ENCODE results near the gene PELI1.

DNA sequence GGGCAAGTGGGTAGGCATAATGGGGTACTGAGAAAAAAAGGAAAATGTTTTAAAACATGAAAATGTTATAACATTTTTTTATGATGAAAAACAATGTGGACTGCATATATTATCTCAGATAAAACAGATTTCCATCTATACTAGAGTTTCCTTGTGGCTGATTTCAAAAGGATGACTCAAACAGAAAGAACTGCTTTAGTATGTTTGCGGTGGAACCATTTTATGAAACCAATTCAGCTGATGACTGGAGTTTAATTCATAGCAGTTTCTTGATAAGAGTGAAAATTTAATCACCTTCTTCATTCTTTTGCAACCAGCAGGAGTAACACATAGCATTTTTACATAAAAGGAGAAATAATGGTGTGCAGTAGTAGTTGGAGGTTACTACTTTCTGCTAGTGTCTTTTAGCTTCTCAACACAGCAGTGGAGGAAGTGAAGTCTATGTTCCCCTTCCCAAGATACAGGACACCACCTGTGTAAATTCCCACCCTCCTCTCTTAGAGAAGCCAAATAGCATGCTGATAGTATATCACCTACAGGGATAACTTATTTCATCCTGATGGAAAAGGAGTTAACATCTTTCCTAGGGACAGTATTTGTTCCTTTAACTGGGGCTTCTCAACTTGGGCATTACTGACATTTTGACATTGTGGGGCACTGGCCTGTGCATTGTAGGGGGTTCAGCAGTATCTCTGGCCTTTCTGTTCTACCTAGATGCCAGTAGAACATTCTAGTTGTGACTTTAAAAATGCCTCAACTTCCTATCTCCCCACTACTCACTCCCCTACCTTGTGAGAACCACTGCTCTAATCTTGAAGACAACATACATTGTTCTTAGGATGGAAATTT, 29.9 kb downstream of the PELI1 start:
- TF ChIP-seq ZBTB11 (tag by site-specific recombination; conservative IDR thresholded peaks at IDR 0.05; ENCODE audit: low read depth): no peak
- no peak for TF ChIP-seq ZSCAN30 (tag by site-specific recombination; IDR thresholded peaks at IDR 0.05)
- TF ChIP-seq ZNF292 (tag by site-specific recombination; IDR thresholded peaks at IDR 0.05; ENCODE audit: borderline replicate concordance, low read depth): no peak
- no peak for TF ChIP-seq HOXA7 (CRISPR knock-in tag; IDR thresholded peaks at IDR 0.05; ENCODE audit: borderline replicate concordance)
- TF ChIP-seq, protein P1, sequence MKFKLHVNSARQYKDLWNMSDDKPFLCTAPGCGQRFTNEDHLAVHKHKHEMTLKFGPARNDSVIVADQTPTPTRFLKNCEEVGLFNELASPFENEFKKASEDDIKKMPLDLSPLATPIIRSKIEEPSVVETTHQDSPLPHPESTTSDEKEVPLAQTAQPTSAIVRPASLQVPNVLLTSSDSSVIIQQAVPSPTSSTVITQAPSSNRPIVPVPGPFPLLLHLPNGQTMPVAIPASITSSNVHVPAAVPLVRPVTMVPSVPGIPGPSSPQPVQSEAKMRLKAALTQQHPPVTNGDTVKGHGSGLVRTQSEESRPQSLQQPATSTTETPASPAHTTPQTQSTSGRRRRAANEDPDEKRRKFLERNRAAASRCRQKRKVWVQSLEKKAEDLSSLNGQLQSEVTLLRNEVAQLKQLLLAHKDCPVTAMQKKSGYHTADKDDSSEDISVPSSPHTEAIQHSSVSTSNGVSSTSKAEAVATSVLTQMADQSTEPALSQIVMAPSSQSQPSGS (tag by site-specific recombination; IDR thresholded peaks at IDR 0.05; ENCODE audit: low read depth): no peak
- TF ChIP-seq ZNF274 (IDR thresholded peaks at IDR 0.05; ENCODE audit: low read length): no peak
- no peak for TF ChIP-seq ZNF274 (tag by site-specific recombination; IDR thresholded peaks at IDR 0.05; ENCODE audit: borderline replicate concordance)
- no peak for TF ChIP-seq ZNF239 (tag by site-specific recombination; IDR thresholded peaks at IDR 0.05)
- TF ChIP-seq CTCF (tag by site-specific recombination; IDR thresholded peaks at IDR 0.05): no peak
- TF ChIP-seq SCRT1 (tag by site-specific recombination; IDR thresholded peaks at IDR 0.05; ENCODE audit: borderline replicate concordance): no peak
